Ishikawa (cell line): ENCODE results near the gene JAML.

Experiments used
- CEBPB ChIP-seq: IDR thresholded peaks from 2 replicates; pipeline ENCODE4 v1.6.1; 2012
- CREB1 ChIP-seq: IDR thresholded peaks from 2 replicates; pipeline ENCODE4 v1.6.1; 2012; ENCODE audit warnings: low read depth
- EGR1 ChIP-seq: IDR thresholded peaks from 2 replicates; pipeline ENCODE4 v1.6.1; 2012
- EP300 ChIP-seq: IDR thresholded peaks from 2 replicates; pipeline ENCODE4 v1.6.1; 2012; ENCODE audit warnings: borderline replicate concordance
- FOXM1 ChIP-seq: IDR thresholded peaks from 2 replicates; pipeline ENCODE4 v1.6.1; 2012; ENCODE audit warnings: low read depth, borderline replicate concordance
- MAX ChIP-seq: IDR thresholded peaks from 2 replicates; pipeline ENCODE4 v1.6.1; 2012
- NFIC ChIP-seq: IDR thresholded peaks from 2 replicates; pipeline ENCODE4 v1.6.1; 2012
- RAD21 ChIP-seq: IDR thresholded peaks from 2 replicates; pipeline ENCODE4 v1.6.1; 2012; ENCODE audit warnings: low read depth
- REST ChIP-seq: IDR thresholded peaks from 2 replicates; pipeline ENCODE4 v1.6.1; 2012; ENCODE audit warnings: low read depth, mild to moderate bottlenecking
- TAF1 ChIP-seq: IDR thresholded peaks from 2 replicates; pipeline ENCODE4 v1.6.1; 2012; ENCODE audit warnings: low read depth, mild to moderate bottlenecking
- TCF12 ChIP-seq: IDR thresholded peaks from 2 replicates; pipeline ENCODE4 v1.6.1; 2012; ENCODE audit warnings: low read depth
- TEAD4 ChIP-seq: IDR thresholded peaks from 2 replicates; pipeline ENCODE4 v1.6.1; 2012
- YY1 ChIP-seq: IDR thresholded peaks from 2 replicates; pipeline ENCODE4 v1.6.1; 2012; ENCODE audit warnings: low read depth
- ZBTB7A ChIP-seq: IDR thresholded peaks from 2 replicates; pipeline ENCODE4 v1.6.1; 2012; ENCODE audit warnings: low read depth
- TF ChIP-seq, protein P1 (sequence below): IDR thresholded peaks from 2 replicates; pipeline ENCODE4 v1.6.1; 2012

The JAML gene

GRCh38 chr11:118223992-118224391 is 819 bp downstream of the JAML start:
- TF ChIP-seq TEAD4 (no peak), TCF12 (no peak)

GRCh38 chr11:118223570-118223969 is 1.2 kb downstream of the JAML start:
- TF ChIP-seq CEBPB (no peak), YY1 (no peak), MAX (no peak), RAD21 (no peak)

DNA sequence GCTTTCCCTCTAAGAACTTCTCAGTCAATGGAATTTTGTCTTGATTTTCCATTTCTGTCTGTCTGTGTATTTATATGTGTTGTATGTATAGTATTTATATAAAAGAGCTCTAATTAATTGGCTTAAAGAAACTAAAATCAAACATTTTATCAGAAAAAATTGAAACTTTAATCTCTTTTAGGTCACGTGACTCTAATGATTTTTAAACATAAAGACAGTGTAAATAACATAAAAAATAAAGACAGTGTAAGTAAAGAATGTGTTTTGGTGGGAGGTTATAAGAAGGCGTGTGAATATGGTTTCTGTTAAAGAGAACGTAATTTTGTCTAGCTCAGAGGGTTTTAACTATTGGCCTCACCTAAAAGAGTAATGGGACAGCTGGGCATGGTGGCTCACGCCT is 2.4 kb downstream of the JAML start:
- TF ChIP-seq EGR1, result no peak
- TF ChIP-seq TAF1, result no peak
- TF ChIP-seq RAD21, result no peak
- TF ChIP-seq TCF12, result no peak
- TF ChIP-seq CREB1, result no peak
- TF ChIP-seq YY1, result no peak
- TF ChIP-seq FOXM1, result no peak
- TF ChIP-seq ZBTB7A, result no peak
- TF ChIP-seq REST, result no peak

DNA sequence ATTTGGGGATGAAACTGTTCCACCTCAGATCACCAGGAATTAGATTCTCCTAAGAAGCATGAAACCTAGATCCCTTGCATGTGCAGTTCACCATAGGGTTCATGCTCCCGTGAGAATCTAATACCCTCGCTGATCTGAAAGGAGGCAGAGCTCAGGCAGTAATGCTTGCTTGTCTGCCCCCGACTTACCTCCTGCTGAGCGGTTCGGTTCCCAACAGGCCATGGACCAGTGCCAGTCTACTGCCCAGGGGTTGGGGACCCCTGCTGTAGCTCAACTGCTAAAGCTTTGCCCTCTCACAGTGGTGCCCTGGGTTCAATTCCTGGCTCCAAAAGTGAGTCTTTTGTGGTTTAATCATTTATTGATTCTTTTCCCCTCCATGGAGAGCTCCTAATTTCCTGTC is 3.4 kb downstream of the JAML start:
- TF ChIP-seq, protein P1, sequence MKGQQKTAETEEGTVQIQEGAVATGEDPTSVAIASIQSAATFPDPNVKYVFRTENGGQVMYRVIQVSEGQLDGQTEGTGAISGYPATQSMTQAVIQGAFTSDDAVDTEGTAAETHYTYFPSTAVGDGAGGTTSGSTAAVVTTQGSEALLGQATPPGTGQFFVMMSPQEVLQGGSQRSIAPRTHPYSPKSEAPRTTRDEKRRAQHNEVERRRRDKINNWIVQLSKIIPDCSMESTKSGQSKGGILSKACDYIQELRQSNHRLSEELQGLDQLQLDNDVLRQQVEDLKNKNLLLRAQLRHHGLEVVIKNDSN, result no peak
- TF ChIP-seq CREB1 (no peak), TCF12 (no peak), MAX (no peak), ZBTB7A (no peak), EP300 (no peak), RAD21 (no peak), NFIC (no peak), TEAD4 (no peak), REST (no peak), YY1 (no peak), EGR1 (no peak), CEBPB (no peak)

- TF ChIP-seq TCF12 (no peak), YY1 (no peak)
Measured at GRCh38 chr11:118219732-118220131, 5.1 kb downstream of the JAML start.

GRCh38 chr11:118219244-118219643 is 5.6 kb downstream of the JAML start:
- no peak for TF ChIP-seq REST
- TF ChIP-seq ZBTB7A, result no peak
- TF ChIP-seq YY1, result no peak
- no peak for TF ChIP-seq EP300
- TF ChIP-seq CREB1, result no peak
- TF ChIP-seq TEAD4, result no peak
- no peak for TF ChIP-seq FOXM1
- no peak for TF ChIP-seq TCF12
- TF ChIP-seq, protein P1, result no peak
- TF ChIP-seq NFIC, result no peak
- TF ChIP-seq EGR1, result no peak
- TF ChIP-seq TAF1, result no peak
- no peak for TF ChIP-seq MAX
